Left cardiac atrium (tissue), 4 donors: ENCODE measurements around the gene PHOX2A. TPM values are rescaled to one million over a fixed set of nuclear protein-coding genes. Genes with fewer than 3 reads are reported as not detected.

Source experiments
- ATAC-seq, 2 donors: fragments of 200-7000 bp; cut with Tn5 transposase; one replicate each; pipeline ENCODE4 v1.9.1; 2020; ENCODE audit warnings: mild to moderate bottlenecking in 2 of 2, moderate library complexity in 2 of 2
- DNase-seq: peaks from one replicate; pipeline ENCODE4 v3.0.0-alpha.2; 2020
- intact Hi-C, 2 donors: fragments of 100-400 bp; cut with DNase I; formaldehyde crosslinking; loops; one replicate each; pipeline versions ENCODE4 v1.14.1 to v1.15.1; 2022 to 2023
- total RNA-seq, 2 donors: library from RNA; stranded (reverse); fragmentation: NEBNext Ultra II Directional; extraction: Animal tissue kit (Norgen Biotek cat#: 25700); gene quantifications; one replicate each; pipeline ENCODE4 v1.2.1, GENCODE V29; 2021
- donor health status: DM: no; HTN: yes; CAD: no.
- donor health status: DM: no; HTN: yes; CAD: no; lungs with severe emphysema.
- donor health status: DM: yes; HTN: yes; CAD: no.
- donor health status: Dilated cardiomyopathy.

The PHOX2A gene
- total RNA-seq, 2 donors from 2014 or later = not detected

- intact Hi-C loops = no loop called here
Measured at GRCh38 chr11:72251614-72252013, 7.6 kb upstream of the PHOX2A start.

GRCh38 chr11:72250661-72251464, 6.9 kb upstream of the PHOX2A start:
- intact Hi-C loops = no loop called here
- DNase-seq (no peak), ATAC-seq (no peak)

More at GRCh38 chr11:72251614-72252013, 7.6 kb upstream of the PHOX2A start:
- ATAC-seq (no peak), DNase-seq (no peak)

- no peak for DNase-seq
- ATAC-seq = no peak
- intact Hi-C loops = no loop called here
Measured at GRCh38 chr11:72249961-72250360, 6.0 kb upstream of the PHOX2A start.

GRCh38 chr11:72247584-72247983, 3.6 kb upstream of the PHOX2A start:
- intact Hi-C loops = no loop called here
- ATAC-seq = no peak
- DNase-seq = no peak

GRCh38 chr11:72245263-72245816, 1.4 kb upstream of the PHOX2A start:
- ATAC-seq (no peak), DNase-seq (no peak)
- intact Hi-C loops = no loop called here

- DNase-seq (no peak), ATAC-seq (no peak)
- intact Hi-C loops = no loop called here
Measured at GRCh38 chr11:72244361-72245262, 636 bp upstream of the PHOX2A start.

- DNase-seq (no peak), ATAC-seq (no peak)
- intact Hi-C loops = no loop called here
Measured at GRCh38 chr11:72243173-72244059, 560 bp downstream of the PHOX2A start.

- DNase-seq = no peak
- ATAC-seq = no peak
- intact Hi-C loops = no loop called here
Measured at GRCh38 chr11:72242141-72242540, 1.8 kb downstream of the PHOX2A start.

GRCh38 chr11:72241291-72241781, 2.6 kb downstream of the PHOX2A start:
- intact Hi-C loops = no loop called here
- DNase-seq = no peak
- ATAC-seq = no peak

GRCh38 chr11:72240461-72241290, 3.3 kb downstream of the PHOX2A start:
- peak; percentile 5 to 8 for ATAC-seq
- intact Hi-C loops = no loop called here
- no peak for DNase-seq

- peak; percentile 73 for DNase-seq
- peak; percentile 63 to 71 for ATAC-seq
- intact Hi-C loops = loop anchor here in 1 of 2 donors (10.0 kb wide), 1 partner anchor 185 kb away; no protein-coding TSS in a partner anchor
Measured at GRCh38 chr11:72239849-72240460, 4.0 kb downstream of the PHOX2A start.

- ATAC-seq (peak; percentile 47 to 56), DNase-seq (peak; percentile 80)
- intact Hi-C loops = loop anchor here in 1 of 2 donors (10.0 kb wide), 1 partner anchor 185 kb away; no protein-coding TSS in a partner anchor
Measured at GRCh38 chr11:72239313-72239848, 4.6 kb downstream of the PHOX2A start.

GRCh38 chr11:72238492-72239312, 5.3 kb downstream of the PHOX2A start:
- DNase-seq (no peak), ATAC-seq (peak in 1 of 2 donors; percentile 0)
- intact Hi-C loops = loop anchor here in 1 of 2 donors (10.0 kb wide), 1 partner anchor 186 kb away; no protein-coding TSS in a partner anchor

- ATAC-seq (peak; percentile 29 to 44), DNase-seq (no peak)
- intact Hi-C loops = loop anchor here in 1 of 2 donors (10.0 kb wide), 1 partner anchor 187 kb away; no protein-coding TSS in a partner anchor
Measured at GRCh38 chr11:72238040-72238450, 5.9 kb downstream of the PHOX2A start.

GRCh38 chr11:72237112-72237931, 6.7 kb downstream of the PHOX2A start:
- DNase-seq (no peak), ATAC-seq (no peak)
- intact Hi-C loops = loop anchor here in 1 of 2 donors (10.0 kb wide), 1 partner anchor 187 kb away; no protein-coding TSS in a partner anchor
